Stimulated activated CD8-positive, alpha-beta memory T cell treated with anti-CD3 and anti-CD28 coated beads, Interleukin-15, amount 100 ng/mL, for 1 hour (primary cell): ENCODE results near the gene PPP1R14B.
A peak's percentile ranks its signal among the peaks of the same experiment; 100 is the strongest.

Experiments
- DNase-seq: peaks from one replicate; pipeline ENCODE4 v3.0.0-alpha.2; 2020; ENCODE audit warnings: low read depth

The PPP1R14B gene

DNA sequence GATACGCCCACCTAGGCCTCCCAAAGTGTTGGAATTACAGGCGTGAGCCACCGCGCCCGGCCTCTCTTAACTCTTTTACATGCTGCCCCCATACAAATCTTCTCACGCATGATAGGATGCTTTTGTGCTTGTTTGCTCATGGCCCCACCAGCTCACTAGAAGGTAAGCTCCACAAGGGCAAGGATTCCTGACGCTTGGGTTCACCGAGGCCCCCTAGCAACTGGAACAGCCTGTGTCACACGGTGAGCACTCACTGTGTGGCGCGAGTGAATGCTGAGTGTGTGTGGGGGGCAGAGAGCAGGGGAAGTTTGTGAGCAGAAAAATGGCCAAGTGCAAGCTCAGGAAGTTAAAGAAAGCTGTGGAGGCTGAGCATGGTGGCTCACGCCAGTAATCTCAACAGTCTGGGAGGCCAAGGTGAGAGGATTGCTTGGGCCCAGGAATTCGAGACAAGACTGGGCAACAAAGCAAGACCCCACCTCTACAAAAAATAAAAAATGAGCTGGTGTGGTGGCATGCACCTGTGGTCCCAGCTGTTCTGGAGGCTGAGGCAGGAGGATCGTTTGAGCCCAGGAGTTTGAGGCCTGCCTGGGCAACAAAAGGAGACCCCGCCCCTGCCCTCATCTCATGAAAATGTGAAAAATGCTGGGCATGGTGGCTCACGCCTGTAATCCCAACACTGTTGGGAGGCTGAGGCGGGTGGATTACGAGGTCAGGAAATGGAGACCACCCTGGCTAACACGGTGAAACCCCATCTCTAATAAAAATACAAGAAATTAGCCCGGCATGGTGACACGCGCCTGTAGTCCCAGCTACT is 35.4 kb upstream of the PPP1R14B start:
- DNase-seq, result no peak

DNA sequence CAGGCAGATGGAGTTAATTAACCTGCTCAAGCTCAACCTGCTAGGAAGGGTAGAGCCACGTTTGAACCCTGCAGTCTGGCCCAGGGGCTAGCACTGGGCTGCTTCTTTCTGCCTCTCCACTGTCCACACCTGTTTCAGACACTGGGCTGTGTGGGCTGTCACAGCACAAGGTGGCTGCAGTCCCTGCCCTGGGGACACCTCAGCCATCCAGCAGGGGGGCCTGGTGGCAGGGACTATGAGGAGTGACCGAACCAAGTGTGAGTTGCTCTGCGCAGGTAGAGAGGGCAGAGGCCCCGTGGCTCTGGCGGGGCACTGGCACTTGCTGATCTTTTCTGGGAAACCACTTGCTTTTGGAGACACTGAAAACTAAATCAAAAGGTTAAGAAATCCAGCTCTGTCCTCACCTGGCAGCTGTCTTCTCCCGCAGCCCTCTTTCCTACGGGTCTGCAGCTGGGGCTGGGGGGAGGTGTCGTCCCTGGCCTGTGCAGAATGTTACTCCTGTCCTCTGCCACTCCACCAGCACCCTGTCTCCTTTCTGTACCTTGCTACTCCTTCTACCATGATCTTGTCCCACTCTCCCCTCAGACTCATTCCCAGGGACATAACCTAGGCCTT is 31.9 kb upstream of the PPP1R14B start:
- no peak for DNase-seq

DNA sequence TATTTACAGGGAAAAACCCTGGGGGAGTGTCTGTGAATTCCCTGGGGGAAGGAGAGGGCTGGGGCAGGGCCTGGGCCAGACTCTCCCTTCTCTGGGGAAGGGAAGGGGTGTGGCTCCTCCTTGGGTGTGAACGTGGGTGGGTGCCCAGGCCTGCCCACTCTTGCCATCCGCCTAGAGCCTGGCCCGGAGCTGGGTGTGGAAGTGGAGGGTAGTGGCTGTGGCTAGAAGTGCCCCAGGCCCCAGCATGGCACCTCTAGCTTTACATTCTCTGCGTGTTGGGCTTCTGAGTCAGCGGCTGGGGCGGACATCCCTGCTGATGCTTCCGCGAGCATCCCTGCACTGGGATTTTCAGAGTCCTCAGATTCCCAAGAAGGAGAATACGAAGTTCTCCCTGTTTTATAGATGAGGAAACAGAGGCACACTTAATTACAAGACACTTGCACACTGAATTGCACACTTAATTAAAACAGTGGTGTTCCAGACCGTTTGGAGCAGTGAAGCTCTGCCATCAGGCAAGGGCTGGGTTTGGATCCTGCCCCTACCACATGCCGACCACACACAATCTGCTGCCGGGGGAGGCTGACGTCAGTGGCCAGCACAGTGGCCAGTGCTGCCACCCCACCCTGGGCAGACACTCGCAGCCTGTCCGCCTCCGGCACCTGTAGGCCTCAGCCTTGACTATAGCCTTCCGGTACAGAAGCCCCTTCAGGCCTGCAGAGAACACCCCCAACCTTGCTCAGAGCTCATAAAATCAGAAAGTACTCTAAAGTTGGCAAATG is 30.1 kb upstream of the PPP1R14B start:
- DNase-seq, result no peak

DNA sequence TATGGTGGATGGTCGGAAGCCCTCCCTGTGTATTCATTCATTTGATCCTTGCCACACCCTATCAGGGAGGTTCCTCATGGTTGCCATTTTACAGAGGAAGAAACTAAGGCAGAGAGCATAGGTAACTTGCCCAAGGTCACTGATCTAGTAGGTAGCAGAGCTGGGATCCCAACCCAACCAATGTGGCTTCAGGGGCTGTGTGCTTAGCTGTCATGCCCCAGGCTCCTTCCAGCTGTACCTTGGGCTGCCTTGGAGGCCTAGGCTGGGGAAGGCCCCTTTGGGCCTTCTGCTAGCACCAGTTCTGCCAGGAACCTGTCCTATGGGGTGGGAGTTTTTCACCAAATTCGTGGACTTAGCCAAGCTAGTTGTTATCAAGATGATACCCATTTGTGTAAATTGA is 29.1 kb upstream of the PPP1R14B start:
- DNase-seq, result no peak

DNA sequence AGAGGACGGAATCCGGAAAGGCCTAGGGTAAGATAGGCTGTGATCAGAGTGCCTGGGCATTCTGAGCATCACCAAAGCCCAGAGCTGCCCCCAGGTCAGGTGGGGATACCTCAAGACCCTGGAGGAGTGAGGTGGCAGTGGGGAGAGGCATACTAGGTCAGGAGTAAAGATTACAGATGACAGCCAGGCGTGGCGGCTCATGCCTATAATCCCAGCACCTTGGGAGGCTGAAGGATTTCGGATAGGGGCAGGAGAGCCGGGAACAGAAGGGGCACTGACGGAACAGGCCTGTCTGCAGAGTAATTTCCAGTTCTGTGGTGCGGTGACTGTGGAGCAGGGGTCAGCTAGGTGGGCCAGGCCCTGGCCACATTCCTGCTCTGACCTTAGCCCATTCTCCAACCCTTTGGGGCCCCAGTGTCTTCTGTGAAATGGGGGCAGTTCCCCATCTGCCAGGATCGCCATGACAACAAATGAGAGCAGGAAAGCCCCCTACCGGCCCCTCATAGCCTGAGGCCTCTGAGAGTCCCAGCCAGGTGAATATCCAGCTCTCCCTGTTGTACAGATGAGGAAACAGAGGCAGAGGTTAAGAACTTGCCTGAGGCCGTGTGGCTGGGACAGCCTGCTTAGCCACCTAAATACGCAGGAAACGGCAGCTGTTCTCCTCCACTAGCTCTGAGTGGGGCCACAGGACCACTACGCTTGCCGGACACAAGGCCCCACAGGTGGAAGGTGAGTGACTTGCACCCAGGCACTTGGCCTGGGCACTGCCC is 28.5 kb upstream of the PPP1R14B start:
- DNase-seq, result no peak

DNA sequence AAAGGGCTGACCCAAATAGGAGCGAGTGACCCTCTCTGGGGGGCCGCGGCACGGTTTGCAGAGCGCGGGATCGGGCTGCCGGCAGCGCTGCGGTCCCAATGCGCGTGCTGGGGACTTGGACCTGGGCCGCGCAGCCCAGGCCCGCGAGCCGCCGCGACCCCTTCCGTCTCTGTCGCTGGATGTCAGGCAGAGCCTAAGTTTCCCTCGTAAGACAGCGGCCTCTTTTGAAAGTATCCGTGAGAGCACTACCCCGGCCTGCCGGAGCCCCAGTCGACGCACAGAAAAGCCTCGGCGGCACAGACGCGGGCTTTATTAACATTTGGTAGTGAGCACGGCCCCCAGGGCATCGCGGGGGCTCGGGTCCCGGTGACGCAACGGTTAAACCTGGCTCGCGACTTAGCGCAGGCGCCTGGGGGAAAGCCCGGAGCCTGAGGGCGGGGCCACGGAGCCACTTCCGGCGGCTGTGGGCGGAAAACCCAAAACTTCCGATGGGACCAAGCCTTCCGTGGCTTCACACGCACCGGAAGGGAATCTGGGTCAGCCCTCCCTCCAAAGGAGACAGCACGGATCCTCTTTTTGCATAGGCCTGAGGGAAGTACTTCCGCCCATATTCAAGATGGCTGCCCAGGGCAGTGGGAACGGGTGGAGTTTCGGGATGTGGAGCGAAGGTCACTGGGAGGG is 22.9 kb upstream of the PPP1R14B start:
- peak; percentile 96 for DNase-seq

DNA sequence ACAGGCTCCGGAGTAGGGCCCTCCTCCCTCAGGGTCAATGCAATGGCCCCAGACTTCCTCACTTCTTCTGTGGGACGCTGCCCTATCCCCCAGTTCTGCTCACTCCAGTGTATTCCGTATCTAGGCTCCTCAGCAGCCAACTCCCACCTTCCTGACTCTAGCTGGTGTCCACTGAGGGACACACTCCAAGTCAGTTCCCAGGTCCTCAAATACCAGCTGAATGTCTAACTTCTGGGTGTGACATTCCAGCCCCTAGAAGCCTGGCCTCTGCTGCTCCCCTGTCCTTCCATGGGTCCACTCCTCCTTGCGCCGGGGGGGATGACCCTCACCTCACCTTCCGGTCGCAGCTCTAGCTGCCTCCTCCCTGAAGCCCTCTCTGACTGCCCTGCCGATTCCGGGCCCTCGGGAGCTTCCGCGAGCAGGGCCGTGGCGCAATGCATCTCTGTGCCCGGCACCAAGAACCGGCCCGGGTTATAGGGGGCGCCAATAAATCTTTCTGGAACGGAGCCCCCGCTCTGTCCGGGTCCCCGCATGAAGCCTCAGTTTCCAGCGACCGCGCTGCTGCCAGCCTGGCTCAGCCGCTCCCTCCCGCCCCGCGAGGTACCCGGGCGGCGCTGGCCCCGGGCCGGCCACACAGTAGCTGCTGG is 22.3 kb upstream of the PPP1R14B start:
- DNase-seq, result peak; percentile 11

DNA sequence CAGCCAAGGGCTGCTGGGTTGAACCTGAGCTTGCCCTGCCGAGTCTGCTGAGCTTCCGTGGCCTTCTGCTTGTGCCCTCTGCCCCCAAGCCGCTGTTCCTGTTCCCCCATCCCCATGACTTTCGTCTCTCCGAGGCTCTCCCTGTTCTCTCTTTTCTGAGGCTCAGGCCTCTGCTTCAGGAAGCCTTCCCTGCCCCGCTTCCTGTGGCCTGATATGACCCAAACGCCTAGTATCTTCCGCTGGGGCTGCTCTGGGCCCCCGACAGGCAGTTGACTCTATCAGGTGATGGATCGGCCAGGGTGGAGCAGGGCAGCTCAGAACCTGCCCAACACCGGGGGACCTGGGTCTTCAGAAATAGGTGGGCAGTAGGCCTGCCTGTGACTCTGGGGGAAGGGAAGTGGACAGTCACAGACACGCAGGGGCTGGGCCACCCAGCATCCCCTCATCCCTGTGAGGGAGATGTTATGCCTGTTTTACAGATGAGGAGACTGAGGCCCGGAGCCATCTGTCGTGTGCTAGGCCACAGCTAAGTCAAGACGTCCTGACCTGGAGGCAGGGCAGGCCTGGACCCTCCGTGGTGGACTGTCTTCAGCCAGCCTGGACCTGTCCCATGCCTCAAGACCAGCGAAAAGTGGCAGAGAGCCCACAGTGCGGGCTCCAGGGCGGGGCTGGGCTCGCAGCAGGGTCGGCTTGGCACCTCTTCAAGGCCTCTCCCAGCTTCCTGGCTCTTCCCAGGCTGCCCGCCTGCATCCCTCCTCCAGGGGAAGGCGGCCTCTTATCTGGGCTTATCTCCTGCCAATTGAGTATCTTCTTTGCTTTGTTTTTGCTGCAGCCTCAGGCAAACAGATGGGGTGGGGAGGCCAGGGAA is 21.5 kb upstream of the PPP1R14B start:
- DNase-seq, result no peak

DNA sequence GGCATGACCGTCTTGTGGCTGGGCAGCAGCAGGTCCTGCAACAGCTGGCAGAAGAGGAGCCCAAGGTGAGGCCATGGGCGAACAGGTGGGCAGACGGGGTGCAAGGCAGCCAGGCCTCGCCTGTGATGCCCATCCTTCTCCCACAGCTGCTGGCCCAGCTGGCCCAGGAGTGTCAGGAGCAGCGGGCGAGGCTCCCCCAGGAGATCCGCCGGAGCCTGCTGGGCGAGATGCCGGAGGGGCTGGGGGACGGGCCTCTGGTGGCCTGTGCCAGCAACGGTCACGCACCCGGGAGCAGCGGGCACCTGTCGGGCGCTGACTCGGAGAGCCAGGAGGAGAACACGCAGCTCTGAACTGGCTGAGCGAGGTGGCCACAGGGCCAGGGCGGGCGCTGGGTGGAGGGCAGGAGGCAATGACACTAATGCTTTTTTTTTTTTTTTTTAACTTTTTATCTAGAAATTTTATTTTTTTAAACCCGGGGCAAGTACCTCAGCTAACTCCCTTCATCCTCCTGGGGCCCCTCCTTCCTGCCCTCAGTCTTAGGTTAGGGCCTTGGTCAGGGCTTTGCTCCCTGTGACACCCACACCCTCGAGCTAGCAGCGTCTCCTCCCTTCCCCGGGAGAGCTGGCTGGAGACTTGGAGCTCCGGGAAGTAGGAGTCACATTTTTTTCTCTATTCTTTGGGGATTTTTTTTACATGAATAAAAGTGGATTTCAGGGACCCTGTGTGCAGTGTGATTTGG is 20.6 kb upstream of the PPP1R14B start:
- DNase-seq, result no peak

DNA sequence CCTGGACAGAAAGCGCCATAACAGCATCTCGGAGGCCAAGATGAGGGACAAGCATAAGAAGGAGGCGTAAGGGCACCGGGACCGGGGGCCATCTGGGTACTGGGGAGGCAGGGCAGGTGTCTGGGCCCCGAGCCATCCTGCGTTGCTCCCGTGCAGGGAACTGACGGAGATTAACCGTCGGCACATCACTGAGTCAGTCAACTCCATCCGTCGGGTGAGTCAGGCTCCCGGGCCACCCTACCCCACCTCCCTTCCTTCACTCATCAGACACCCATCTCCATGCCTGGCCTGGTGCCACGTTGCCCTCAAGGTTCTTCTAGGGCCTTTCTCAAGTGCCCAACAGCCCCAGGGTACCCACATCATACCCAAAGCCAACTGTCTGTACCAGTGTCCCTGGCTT is 19.6 kb upstream of the PPP1R14B start:
- DNase-seq, result no peak

DNA sequence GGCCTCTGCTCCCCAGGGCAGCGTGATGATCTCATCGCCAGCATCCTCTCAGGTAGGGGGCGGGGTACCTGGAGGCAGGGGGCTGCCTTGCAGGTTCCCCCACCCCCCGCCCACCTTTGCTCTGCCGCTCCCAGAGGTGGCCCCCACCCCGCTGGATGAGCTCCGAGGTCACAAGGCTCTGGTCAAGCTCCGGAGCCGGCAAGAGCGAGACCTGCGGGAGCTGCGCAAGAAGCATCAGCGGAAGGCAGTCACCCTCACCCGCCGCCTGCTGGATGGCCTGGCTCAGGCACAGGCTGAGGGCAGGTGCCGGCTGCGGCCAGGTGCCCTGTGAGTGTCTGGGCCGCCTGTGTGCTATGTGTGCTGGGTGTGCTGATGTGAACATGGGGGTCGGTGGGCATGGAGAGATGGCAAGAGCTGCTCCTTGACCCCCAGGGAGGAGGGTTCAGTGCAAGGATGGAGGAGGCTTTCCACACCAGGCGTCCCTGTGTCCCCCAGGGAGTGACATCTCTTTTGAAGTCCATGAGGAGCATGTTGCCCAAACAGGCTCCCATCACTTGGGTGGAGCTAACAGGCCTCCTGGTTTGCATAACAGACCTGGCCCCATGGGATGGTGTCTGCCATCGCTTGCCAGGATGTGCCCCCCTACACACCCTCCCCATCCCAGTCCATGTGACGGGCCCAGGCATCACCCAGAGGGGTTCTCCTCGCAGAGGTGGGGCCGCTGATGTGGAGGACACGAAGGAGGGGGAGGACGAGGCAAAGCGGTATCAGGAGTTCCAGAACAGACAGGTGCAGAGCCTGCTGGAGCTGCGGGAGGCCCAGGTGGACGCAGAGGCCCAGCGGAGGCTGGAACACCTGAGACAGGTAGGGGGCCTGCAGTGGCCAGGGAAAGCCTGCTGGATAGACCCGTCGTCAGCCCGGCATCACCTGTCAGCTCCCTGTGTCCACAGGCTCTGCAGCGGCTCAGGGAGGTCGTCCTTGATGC is 18.7 kb upstream of the PPP1R14B start:
- no peak for DNase-seq

DNA sequence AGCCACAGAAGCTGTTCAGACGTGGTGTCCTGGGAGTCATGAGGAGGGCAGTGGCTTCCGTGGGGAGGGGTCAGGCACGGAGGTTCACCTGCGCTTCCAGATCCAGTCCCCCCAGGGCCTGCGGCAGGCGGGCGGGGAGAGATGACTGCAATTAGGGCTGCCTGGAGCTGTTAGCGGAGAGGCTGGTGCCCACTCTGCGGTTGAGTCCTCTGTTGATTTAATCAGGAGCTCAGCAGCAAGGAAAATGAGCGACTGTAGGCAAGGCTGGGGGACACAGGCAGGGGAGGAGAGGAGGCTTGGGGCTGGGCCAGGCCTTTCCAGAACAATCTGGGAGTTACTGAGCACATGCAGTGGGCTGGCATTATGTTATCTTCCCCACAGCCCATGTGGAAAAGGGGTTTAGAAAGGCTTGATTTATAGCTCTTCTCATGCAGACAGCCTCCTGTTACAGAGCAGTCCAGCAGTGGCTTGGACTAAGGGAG is 17.7 kb upstream of the PPP1R14B start:
- DNase-seq, result no peak

DNA sequence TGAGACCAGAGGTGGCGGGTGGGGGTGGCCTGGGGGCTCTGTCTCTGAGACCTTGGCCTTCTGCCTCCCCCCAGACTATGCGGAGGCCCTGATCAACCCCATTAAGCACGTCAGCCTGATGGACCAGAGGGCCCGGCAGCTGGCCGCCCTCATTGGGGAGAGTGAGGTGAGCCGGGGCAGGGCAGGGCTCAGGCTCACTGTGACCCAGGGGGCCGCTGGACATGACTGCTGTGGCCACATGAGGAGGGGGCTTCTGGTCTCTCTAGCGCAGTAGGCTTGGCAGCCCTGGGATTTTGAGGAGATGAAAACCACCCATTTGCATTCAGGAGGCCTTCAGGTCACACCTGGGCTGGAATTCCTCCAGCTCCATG is 17.2 kb upstream of the PPP1R14B start:
- DNase-seq, result no peak

DNA sequence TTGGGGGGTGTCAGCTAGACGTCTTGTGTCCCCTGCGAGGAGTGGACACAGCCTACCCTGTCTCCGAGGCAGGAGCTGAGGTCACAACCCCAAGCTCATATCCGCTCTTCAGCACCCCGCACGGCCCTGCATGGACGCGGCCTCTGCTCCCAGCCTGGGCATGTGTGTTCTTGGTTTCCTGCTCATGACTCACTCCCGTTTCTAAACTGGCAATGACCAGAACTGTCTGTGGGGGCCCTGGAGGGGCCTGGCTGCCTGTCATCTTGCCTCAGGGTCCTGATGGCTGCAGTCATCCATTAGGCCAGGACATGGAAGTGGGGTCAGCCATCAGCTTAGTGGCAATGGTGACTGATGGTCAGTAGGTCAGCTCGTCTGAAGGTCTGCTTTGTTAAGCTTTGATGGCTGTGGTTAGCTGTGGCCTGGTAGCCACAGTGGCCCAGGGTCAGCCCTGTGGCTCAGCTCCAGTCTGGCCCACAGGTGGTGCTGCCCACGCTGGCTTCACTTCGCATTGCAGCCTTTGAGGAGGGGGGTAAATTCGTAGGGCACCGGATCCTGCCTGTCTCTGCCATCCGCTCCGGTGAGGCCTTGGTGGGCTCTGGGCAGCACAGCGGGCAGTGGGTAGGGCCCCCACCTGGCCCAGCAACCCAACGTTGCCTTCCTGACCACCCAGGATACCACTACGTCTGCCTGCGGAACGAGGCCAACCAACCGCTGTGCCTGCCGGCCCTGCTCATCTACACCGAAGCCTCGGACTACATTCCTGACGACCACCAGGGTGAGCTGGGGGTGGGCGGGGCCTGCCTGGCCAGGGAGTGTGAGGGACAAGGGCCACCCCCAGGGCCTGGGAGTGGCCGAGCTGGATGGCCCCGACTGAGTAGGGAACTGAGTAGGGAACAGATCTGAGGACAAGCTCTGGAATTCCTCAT is 16.5 kb upstream of the PPP1R14B start:
- DNase-seq, result no peak

DNA sequence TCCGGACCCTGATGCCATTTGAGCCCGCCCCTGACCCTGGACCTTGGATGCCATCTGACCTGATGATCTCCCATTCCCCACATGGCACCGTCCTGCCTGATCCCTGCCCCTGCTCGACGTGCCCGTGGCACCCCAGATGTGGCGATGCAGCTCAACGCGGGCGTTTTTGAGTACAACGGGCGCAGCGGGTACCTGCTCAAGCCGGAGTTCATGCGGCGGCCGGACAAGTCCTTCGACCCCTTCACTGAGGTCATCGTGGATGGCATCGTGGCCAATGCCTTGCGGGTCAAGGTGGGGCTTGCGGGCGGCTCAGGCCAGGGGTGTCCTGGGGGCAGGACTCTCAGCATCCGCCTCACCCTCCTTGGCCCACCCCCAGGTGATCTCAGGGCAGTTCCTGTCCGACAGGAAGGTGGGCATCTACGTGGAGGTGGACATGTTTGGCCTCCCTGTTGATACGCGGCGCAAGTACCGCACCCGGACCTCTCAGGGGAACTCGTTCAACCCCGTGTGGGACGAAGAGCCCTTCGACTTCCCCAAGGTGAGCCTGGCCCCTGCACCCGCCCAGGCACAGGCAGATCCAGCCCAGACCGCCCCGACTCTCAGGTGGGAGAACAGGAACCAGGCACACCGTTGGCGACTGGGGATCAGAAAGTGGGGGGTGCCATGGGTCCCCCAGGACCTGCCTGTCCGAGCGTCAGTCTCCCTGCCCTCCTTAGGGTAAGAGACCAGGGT is 15.7 kb upstream of the PPP1R14B start:
- DNase-seq, result no peak

DNA sequence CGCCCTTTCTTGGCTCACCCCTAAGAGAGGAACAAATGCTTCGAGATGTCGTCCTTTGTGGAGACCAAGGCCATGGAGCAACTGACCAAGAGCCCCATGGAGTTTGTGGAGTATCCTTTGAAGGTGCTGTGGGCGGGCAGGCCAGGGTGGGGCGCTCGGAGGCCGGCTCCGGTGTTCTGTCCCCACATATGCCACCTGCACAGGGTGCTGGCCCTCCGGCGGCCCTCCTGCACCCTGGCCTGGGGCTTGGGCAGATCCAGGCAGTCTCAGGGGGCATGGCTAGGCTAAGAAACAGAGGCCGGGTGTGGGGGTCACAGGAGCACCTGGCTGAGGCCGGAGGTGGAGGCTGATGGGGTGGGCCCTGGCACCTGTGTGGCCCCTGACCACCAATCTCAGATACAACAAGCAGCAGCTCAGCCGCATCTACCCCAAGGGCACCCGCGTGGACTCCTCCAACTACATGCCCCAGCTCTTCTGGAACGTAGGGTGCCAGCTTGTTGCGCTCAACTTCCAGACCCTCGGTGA is 14.9 kb upstream of the PPP1R14B start:
- no peak for DNase-seq
